ENCODE measurements around the gene THSD4.

- TF ChIP-seq CTCF (IDR thresholded peaks at IDR 0.05; ENCODE audit: low read length) (no peak), EZH2 (IDR thresholded peaks at IDR 0.05; ENCODE audit: borderline replicate concordance, low read length) (no peak)
Observed at GRCh38 chr15:71338827-71339542, 223.7 kb downstream of the THSD4 start.
